Measurements from ENCODE around the gene XRN1.

DNA sequence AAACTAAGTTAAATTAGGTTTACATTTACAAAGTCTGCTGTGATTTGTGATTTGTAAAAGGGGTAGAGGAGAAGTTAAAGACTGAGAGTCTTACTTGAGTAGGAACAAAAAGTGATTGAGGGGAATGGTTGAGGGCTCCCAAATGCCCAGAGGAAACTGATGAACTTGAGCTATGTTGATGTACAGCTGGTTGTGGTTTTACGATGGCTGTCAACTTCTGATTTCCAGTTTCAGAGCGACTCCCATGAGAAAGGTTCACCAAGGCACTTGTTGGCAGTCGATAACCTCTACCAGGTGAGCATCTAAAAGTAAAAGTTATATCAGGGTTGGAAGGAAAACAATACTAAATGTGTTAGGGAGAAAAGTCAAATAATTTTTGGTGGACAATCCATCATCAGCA, 91.0 kb downstream of the XRN1 start:
- TF ChIP-seq CTCF (IDR thresholded peaks at IDR 0.05) (no peak), POLR2A (IDR thresholded peaks at IDR 0.05) (no peak)

Measured in heart left ventricle (tissue), 13 donors.